WTC11 (cell line): ENCODE results near the gene PTGER1. TPM values are rescaled to one million over a fixed set of nuclear protein-coding genes. Genes with fewer than 3 reads are reported as not detected.

Experiments used
- ATAC-seq: fragments of 200-7000 bp; cut with Tn5 transposase; 2 replicates; pipeline ENCODE4 v1.10.0; 2021; ENCODE audit warnings: mild to moderate bottlenecking, moderate library complexity
- CTCF ChIA-PET: fragments of 300-600 bp; sonication (Branson Sonifier 250); formaldehyde crosslinking; loops from one replicate; lab custom pipeline; 2021; ENCODE audit warnings: antibody characterized with exemption; lab: Charles Lee
- POLR2A ChIA-PET: fragments of 350-600 bp; sonication (Branson Sonifier 250); formaldehyde crosslinking; loops from one replicate; lab custom pipeline; 2021; ENCODE audit warnings: antibody characterized with exemption; lab: Charles Lee
- DNase-seq: peaks from one replicate; pipeline ENCODE4 v3.0.0; 2021; ENCODE audit warnings: low spot score
- H3K27ac Mint-ChIP-seq: 2 replicates; pipeline ENCODE4 v1.8.0; 2021; ENCODE audit warnings: mixed read lengths
- H3K27me3 Mint-ChIP-seq: 2 replicates; pipeline ENCODE4 v1.8.0; 2021; ENCODE audit warnings: low read depth, mild to moderate bottlenecking, moderate library complexity, mixed read lengths
- H3K36me3 Mint-ChIP-seq: 2 replicates; pipeline ENCODE4 v1.8.0; 2021; ENCODE audit warnings: mixed read lengths
- H3K4me1 Mint-ChIP-seq: 2 replicates; pipeline ENCODE4 v1.8.0; 2022; ENCODE audit warnings: mixed read lengths
- H3K4me3 Mint-ChIP-seq: 2 replicates; pipeline ENCODE4 v1.8.0; 2021; ENCODE audit warnings: mild to moderate bottlenecking, moderate library complexity, mixed read lengths
- H3K9me3 Mint-ChIP-seq: 2 replicates; pipeline ENCODE4 v1.8.0; 2021; ENCODE audit warnings: mixed read lengths
- E2F1 ChIP-seq: sonication (generic); formaldehyde crosslinking; IDR thresholded peaks from 2 replicates; pipeline ENCODE4 v1.8.0; 2022; ENCODE audit warnings: mild to moderate bottlenecking, missing genetic modification reagents
- E2F4 ChIP-seq: sonication (generic); formaldehyde crosslinking; IDR thresholded peaks from 2 replicates; pipeline ENCODE4 v1.8.1; 2022; ENCODE audit warnings: low read depth, mild to moderate bottlenecking, moderate library complexity, missing genetic modification reagents, borderline replicate concordance
- E2F5 ChIP-seq: sonication (generic); formaldehyde crosslinking; IDR thresholded peaks from 2 replicates; pipeline ENCODE4 v1.8.1; 2022; ENCODE audit warnings: mild to moderate bottlenecking, moderate library complexity, missing genetic modification reagents
- ETV6 ChIP-seq: sonication (generic); formaldehyde crosslinking; IDR thresholded peaks from 2 replicates; pipeline ENCODE4 v1.8.1; 2022; ENCODE audit warnings: mild to moderate bottlenecking, missing genetic modification reagents
- HMGA2 ChIP-seq: fragments of 250-450 bp; sonication (Bioruptor Pico); IDR thresholded peaks from 2 replicates; pipeline ENCODE4 v1.4.0; 2021; ENCODE audit warnings: mild to moderate bottlenecking, moderate library complexity
- NFE2L1 ChIP-seq: sonication (generic); formaldehyde crosslinking; IDR thresholded peaks from 2 replicates; pipeline ENCODE4 v1.8.1; 2023; ENCODE audit warnings: missing genetic modification reagents
- OVOL2 ChIP-seq: fragments of 250-450 bp; sonication (Bioruptor Pico); IDR thresholded peaks from 2 replicates; pipeline ENCODE4 v1.9.0; 2021; ENCODE audit warnings: mild to moderate bottlenecking, borderline replicate concordance
- PRDM15 ChIP-seq: sonication (generic); formaldehyde crosslinking; IDR thresholded peaks from 2 replicates; pipeline ENCODE4 v1.8.0; 2022; ENCODE audit warnings: missing genetic modification reagents
- SMAD4 ChIP-seq: sonication (generic); formaldehyde crosslinking; IDR thresholded peaks from 2 replicates; pipeline ENCODE4 v1.8.0; 2022; ENCODE audit warnings: mild to moderate bottlenecking, missing genetic modification reagents
- STAT6 ChIP-seq: sonication (generic); formaldehyde crosslinking; conservative IDR thresholded peaks from 2 replicates; pipeline ENCODE4 v1.8.1; 2023; ENCODE audit warnings: mild to moderate bottlenecking, low read depth, missing genetic modification reagents, moderate library complexity
- TCF7 ChIP-seq: sonication (generic); formaldehyde crosslinking; IDR thresholded peaks from 2 replicates; pipeline ENCODE4 v1.8.0; 2022; ENCODE audit warnings: mild to moderate bottlenecking, low read depth, missing genetic modification reagents, moderate library complexity
- USF1 ChIP-seq: sonication (generic); formaldehyde crosslinking; IDR thresholded peaks from 2 replicates; pipeline ENCODE4 v1.8.0; 2022; ENCODE audit warnings: mild to moderate bottlenecking, missing genetic modification reagents
- USF2 ChIP-seq: sonication (generic); formaldehyde crosslinking; IDR thresholded peaks from 2 replicates; pipeline ENCODE4 v1.8.1; 2023; ENCODE audit warnings: mild to moderate bottlenecking, missing genetic modification reagents, moderate library complexity
- ZNF232 ChIP-seq: sonication (generic); formaldehyde crosslinking; IDR thresholded peaks from 2 replicates; pipeline ENCODE4 v1.8.0; 2022; ENCODE audit warnings: mild to moderate bottlenecking, missing genetic modification reagents
- ZNF416 ChIP-seq: fragments of 250-450 bp; sonication (Bioruptor Pico); IDR thresholded peaks from 2 replicates; pipeline ENCODE4 v1.9.0; 2021; ENCODE audit warnings: mild to moderate bottlenecking, inconsistent platforms
- ZSCAN18 ChIP-seq: fragments of 250-450 bp; sonication (Bioruptor Pico); IDR thresholded peaks from 2 replicates; pipeline ENCODE4 v2.1.2; 2022; ENCODE audit warnings: mild to moderate bottlenecking, moderate library complexity
- total RNA-seq: library from RNA; stranded (reverse); gene quantifications from 3 replicates; pipeline ENCODE4 v1.2.3, GENCODE V29; 2021

Gene PTGER1
- total RNA-seq, 1 experiment from 2014 or later = 0.68 TPM

GRCh38 chr19:14515501-14516047 lies 40.4 kb upstream of the PTGER1 start (continued):
- TF ChIP-seq E2F1 (CRISPR knock-in tag) = no peak
- TF ChIP-seq USF1 (CRISPR knock-in tag) = no peak

- no peaks in the 10 kb centered on the region for H3K9me3 Mint-ChIP-seq
- H3K4me1 Mint-ChIP-seq = peaks cover 22% of the 10 kb centered on the region
- ChIA-PET CTCF (interaction anchor here (0.9 to 1.2 kb wide), 2 partner anchors 9 to 34 kb away, joined by 3 read pairs; no protein-coding TSS in a partner anchor), POLR2A (no interaction called here)
- peaks cover 25% of the 10 kb centered on the region for H3K36me3 Mint-ChIP-seq
- H3K27ac Mint-ChIP-seq = peak overlapping the region; percentile 46
- DNase-seq = no peak
- no peak overlapping the region for H3K4me3 Mint-ChIP-seq
- no peak for ATAC-seq
- no peak for TF ChIP-seq OVOL2 (CRISPR knock-in tag)
- no peaks in the 10 kb centered on the region for H3K27me3 Mint-ChIP-seq
Measured at GRCh38 chr19:14514215-14514863, 39.2 kb upstream of the PTGER1 start.

GRCh38 chr19:14512406-14512961 lies 37.3 kb upstream of the PTGER1 start:
- no peak for DNase-seq
- no peak overlapping the region for H3K4me3 Mint-ChIP-seq
- peaks cover 19% of the 10 kb centered on the region for H3K4me1 Mint-ChIP-seq
- H3K27ac Mint-ChIP-seq = no peak overlapping the region
- ATAC-seq = no peak
- peaks cover 25% of the 10 kb centered on the region for H3K36me3 Mint-ChIP-seq
- ChIA-PET POLR2A (no interaction called here), CTCF (interaction anchor here (0.7 to 3.4 kb wide), 3 partner anchors 10 to 32 kb away, joined by 3 to 16 read pairs (median 4); no protein-coding TSS in a partner anchor)
- H3K27me3 Mint-ChIP-seq = no peaks in the 10 kb centered on the region
- H3K9me3 Mint-ChIP-seq = no peaks in the 10 kb centered on the region
- TF ChIP-seq ZNF416 (no peak), USF2 (no peak), STAT6 (CRISPR knock-in tag) (no peak), ZNF232 (CRISPR knock-in tag) (no peak), E2F5 (CRISPR knock-in tag) (no peak), PRDM15 (CRISPR knock-in tag) (no peak), HMGA2 (CRISPR knock-in tag) (no peak), TCF7 (no peak), ZSCAN18 (CRISPR knock-in tag) (no peak), NFE2L1 (CRISPR knock-in tag) (no peak), SMAD4 (CRISPR knock-in tag) (no peak), ETV6 (CRISPR knock-in tag) (no peak), E2F4 (CRISPR knock-in tag) (no peak)
